Pancreas (tissue), 10 donors: Measurements from ENCODE around the gene DYNC2H1. TPM values are rescaled to one million over a fixed set of nuclear protein-coding genes. Genes with fewer than 3 reads are reported as not detected.

Experiments used
- ATAC-seq, 4 donors: fragments of 200-7000 bp; cut with Tn5 transposase; one replicate each; pipeline versions ENCODE4 v1.8.0 to v1.9.1; 2020; ENCODE audit warnings: mild to moderate bottlenecking in 4 of 4, moderate library complexity in 4 of 4
- DNase-seq, 6 donors: peaks; one replicate each; pipeline ENCODE4 v3.0.0-alpha.2; 2020
- FAIRE-seq: peaks from 2 replicates; lab custom pipeline; 2012; peaks lifted over from hg19 to GRCh38; lab: Jason Lieb, UNC
- H3K27ac ChIP-seq, 4 donors: fragments of 200-600 bp; sonication (generic); 1 replicate in 3 of 4; 2 replicates in 1 of 4; pipeline versions ENCODE4 v1.5.0 to v1.8.0; 2020
- H3K27me3 ChIP-seq, 4 donors: fragments of 200-600 bp; one replicate each; pipeline ENCODE4 v1.8.0; 2021
- H3K36me3 ChIP-seq, 3 donors: fragments of 200-600 bp; sonication (generic) in 1 of 3; one replicate each; pipeline versions ENCODE4 v1.5.0 to v1.8.0; 2020 to 2021
- H3K4me1 ChIP-seq, 3 donors: fragments of 200-600 bp; one replicate each; pipeline ENCODE4 v1.8.0; 2021
- H3K4me3 ChIP-seq, 4 donors: fragments of 200-600 bp; sonication (generic) in 2 of 4; one replicate each; pipeline versions ENCODE4 v1.5.0 to v1.8.0; 2020 to 2021
- H3K9me3 ChIP-seq, 4 donors: fragments of 200-600 bp; one replicate each; pipeline ENCODE4 v1.8.0; 2021
- WGBS, 2 donors: extraction: QIAGEN DNeasy Blood & Tissue Kit; methylation state at CpG; one replicate each; pipeline ENCODE4 v1.1.7; 2013; 5-methylcytosine and 5-hydroxymethylcytosine counted together
- intact Hi-C, 3 donors: fragments of 100-400 bp; cut with DNase I; formaldehyde crosslinking; loops; one replicate each; pipeline versions ENCODE4 v1.11.1 to v1.14.2; 2022
- polyA plus RNA-seq, 2 donors: library from polyadenylated mRNA; stranded (reverse); fragments of 200-250 nt; gene quantifications; one replicate each; pipeline ENCODE4 v1.2.3, GENCODE V29; 2013
- total RNA-seq, 6 donors: library from RNA; stranded (reverse); fragmentation: NEBNext Ultra II Directional in 4 of 6; extraction: Animal tissue kit (Norgen Biotek cat#: 25700) in 4 of 6; gene quantifications; one replicate each; pipeline versions ENCODE4 v1.2.1 to v1.2.4, GENCODE V29; 2021 to 2023
- TF ChIP-seq, protein P1 (sequence below), 4 donors: fragments of 200-600 bp; sonication (generic) in 3 of 4; IDR thresholded peaks; one replicate each; pipeline versions ENCODE4 v1.5.0 to v1.8.0; 2021; ENCODE audit warnings: antibody characterized with exemption in 4 of 4
- donor health status: healthy with polysubstance abuse.
- donor health status: DM: no; HTN: no; CAD: no; lungs with moderate emphysema.
- donor health status: DM: no; HTN: no; CAD: no.
- donor health status: control.
- donor health status: control.
- donor health status: Bipolar disorder and iron deficiency.
- donor health status: DM: yes; HTN: yes; CAD: no.
- donor health status: DM: no; HTN: no; CAD: no.
- donor health status: DM: no; HTN: no; CAD: no.
- donor health status: DM: yes; HTN: yes; CAD: no.

Gene DYNC2H1
- total and polyA plus RNA-seq, 8 donors = 6.6 to 15.2 (median 8.4) TPM

DNA sequence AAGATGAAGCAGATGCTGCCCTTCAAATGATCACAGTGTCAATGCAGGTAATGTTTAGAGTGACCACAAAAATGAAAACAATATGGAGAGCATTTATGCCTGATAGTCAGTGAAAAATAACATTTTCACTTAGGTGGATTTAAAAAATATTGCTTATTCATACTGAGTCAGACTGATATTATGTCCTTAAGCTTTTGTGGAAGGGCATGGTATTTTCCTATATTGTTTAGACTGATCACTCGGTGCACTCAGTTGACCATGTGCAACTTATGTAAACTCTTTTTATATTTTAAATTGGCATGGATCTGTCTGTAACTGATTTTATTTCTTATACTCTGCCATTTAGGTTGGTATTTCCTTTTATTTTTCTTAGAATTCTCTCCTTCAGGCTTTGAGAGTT lies 106.6 kb downstream of the DYNC2H1 start:
- no peak overlapping the region for H3K4me3 ChIP-seq
- no peaks in the 10 kb centered on the region for H3K9me3 ChIP-seq
- DNase-seq (no peak), ATAC-seq (no peak), FAIRE-seq (no peak)
- TF ChIP-seq, protein P1, sequence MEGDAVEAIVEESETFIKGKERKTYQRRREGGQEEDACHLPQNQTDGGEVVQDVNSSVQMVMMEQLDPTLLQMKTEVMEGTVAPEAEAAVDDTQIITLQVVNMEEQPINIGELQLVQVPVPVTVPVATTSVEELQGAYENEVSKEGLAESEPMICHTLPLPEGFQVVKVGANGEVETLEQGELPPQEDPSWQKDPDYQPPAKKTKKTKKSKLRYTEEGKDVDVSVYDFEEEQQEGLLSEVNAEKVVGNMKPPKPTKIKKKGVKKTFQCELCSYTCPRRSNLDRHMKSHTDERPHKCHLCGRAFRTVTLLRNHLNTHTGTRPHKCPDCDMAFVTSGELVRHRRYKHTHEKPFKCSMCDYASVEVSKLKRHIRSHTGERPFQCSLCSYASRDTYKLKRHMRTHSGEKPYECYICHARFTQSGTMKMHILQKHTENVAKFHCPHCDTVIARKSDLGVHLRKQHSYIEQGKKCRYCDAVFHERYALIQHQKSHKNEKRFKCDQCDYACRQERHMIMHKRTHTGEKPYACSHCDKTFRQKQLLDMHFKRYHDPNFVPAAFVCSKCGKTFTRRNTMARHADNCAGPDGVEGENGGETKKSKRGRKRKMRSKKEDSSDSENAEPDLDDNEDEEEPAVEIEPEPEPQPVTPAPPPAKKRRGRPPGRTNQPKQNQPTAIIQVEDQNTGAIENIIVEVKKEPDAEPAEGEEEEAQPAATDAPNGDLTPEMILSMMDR (IDR thresholded peaks at IDR 0.05) = no peak
- intact Hi-C loops = no loop called here
- no peaks in the 10 kb centered on the region for H3K27me3 ChIP-seq
- H3K27ac ChIP-seq = no peak overlapping the region
- no peaks in the 10 kb centered on the region for H3K36me3 ChIP-seq
- WGBS, 2 donors = 92 to 100% methylated on average over 1 of the region's 1 CpG
- H3K4me1 ChIP-seq = peaks cover 0 to 3% (median 0%) of the 10 kb centered on the region in 3 donors

DNA sequence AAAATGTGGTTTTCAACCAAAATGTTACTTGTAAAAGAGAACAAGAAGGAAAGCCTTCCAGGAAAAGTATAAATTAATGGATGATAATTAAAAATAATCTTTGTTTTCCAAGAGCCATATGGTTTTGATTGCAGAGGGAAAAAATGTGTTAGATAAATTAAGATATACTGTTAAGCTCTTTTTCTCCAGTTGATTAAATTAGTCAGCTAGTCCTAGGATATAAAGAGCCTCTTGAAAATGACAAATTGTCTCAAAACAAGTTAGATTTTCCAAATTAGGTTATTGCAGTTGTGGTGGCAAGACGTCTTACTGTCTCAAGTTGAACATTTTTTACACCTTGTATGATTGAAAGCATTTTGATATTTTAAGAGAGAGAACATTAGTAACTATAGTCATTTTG lies 110.9 kb downstream of the DYNC2H1 start:
- intact Hi-C loops = no loop called here
- H3K27me3 ChIP-seq = no peaks in the 10 kb centered on the region
- ATAC-seq (no peak), DNase-seq (no peak), FAIRE-seq (peak; percentile 75)
- no peak overlapping the region for H3K4me3 ChIP-seq
- TF ChIP-seq, protein P1 (IDR thresholded peaks at IDR 0.05) = no peak
- WGBS, 2 donors = 91 to 95% methylated on average over 1 of the region's 1 CpG
- H3K9me3 ChIP-seq = no peaks in the 10 kb centered on the region
- H3K27ac ChIP-seq = no peak overlapping the region
- peaks cover 0 to 9% (median 4%) of the 10 kb centered on the region in 3 donors for H3K4me1 ChIP-seq
- no peaks in the 10 kb centered on the region for H3K36me3 ChIP-seq

DNA sequence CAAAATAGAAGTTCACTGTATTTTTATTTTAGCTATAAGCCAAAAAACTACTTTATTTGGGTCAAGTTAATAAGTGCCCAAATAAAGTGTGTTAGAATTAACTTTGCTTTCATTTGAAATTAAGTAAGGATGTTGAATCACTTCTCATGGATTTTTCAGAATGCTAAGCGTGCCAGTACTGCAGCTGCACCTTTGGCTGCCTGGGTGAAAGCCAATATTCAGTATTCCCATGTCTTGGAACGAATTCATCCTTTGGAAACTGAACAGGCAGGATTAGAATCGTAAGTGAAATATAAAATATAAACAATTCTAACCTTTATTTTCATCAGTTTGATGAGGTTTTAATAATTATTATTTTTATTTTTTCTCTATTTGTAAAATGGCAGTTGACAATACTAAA lies 113.6 kb downstream of the DYNC2H1 start:
- ATAC-seq = peak in 2 of 4 donors; percentile 16 to 68
- DNase-seq = peak in 2 of 6 donors; percentile 27 to 34
- Histone ChIP-seq H3K4me1 (peaks cover 0 to 9% (median 4%) of the 10 kb centered on the region in 3 donors), H3K9me3 (no peaks in the 10 kb centered on the region), H3K27ac (no peak overlapping the region), H3K27me3 (no peaks in the 10 kb centered on the region), H3K36me3 (no peaks in the 10 kb centered on the region), H3K4me3 (no peak overlapping the region)
- TF ChIP-seq, protein P1 (IDR thresholded peaks at IDR 0.05) = no peak
- intact Hi-C loops = no loop called here
- FAIRE-seq = no peak
- WGBS, 2 donors = 4 to 10% methylated on average over 3 of the region's 3 CpGs

DNA sequence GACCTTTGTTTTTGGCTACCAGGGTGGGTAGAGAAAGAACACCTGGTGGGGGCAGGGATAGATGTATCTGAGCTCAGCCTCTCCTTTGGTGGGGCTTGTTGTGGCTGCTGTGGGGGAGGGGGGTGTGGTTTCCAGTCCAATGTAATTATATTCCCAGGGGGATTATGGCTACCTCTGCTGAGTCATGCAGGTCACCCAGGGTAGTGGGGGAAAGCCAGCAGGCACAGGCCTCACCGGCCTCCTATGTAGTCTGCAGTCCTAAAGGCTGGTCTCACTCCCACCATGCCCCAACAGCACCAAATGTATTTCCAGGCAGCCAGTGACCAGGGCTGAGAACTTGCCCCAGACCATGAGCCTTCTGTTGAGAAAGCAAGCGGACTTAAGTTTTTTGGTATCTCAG lies 119.6 kb downstream of the DYNC2H1 start:
- Histone ChIP-seq H3K27ac (no peak overlapping the region), H3K27me3 (no peaks in the 10 kb centered on the region), H3K4me1 (no peaks in the 10 kb centered on the region), H3K36me3 (no peaks in the 10 kb centered on the region), H3K4me3 (no peak overlapping the region), H3K9me3 (no peaks in the 10 kb centered on the region)
- ATAC-seq (no peak), DNase-seq (no peak), FAIRE-seq (no peak)
- TF ChIP-seq, protein P1 (IDR thresholded peaks at IDR 0.05) = no peak
- 96 to 97% methylated on average over 2 of the region's 2 CpGs for WGBS, 2 donors
- intact Hi-C loops = no loop called here

DNA sequence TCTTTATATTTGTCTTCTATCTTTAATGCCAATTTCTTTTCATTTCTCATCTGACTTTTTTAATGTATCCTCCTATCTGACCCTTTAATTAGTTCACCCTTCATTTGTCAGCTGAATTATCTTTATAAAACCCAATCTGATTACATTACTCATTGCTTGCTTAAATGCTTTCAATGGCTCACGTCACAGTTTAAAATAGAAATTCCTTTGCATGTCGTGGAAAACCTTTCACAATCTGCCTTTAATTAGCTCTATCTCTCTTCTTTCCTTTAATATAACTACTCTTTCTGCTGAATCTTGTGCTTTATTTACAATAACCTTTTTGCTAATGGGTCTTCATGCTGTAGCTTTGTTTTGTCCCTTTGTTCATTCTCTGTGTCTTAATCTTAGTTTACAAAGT lies 125.7 kb downstream of the DYNC2H1 start:
- no peak overlapping the region for H3K27ac ChIP-seq
- H3K27me3 ChIP-seq = no peaks in the 10 kb centered on the region
- H3K9me3 ChIP-seq = no peaks in the 10 kb centered on the region
- no peak for FAIRE-seq
- ATAC-seq = no peak
- no peak for DNase-seq
- H3K4me3 ChIP-seq = no peak overlapping the region
- intact Hi-C loops = no loop called here
- WGBS, 2 donors = 67 to 76% methylated on average over 2 of the region's 2 CpGs
- H3K4me1 ChIP-seq = no peaks in the 10 kb centered on the region
- no peaks in the 10 kb centered on the region for H3K36me3 ChIP-seq
- TF ChIP-seq, protein P1 (IDR thresholded peaks at IDR 0.05) = no peak
